ENCODE data around the gene MACROD2. TPM values are rescaled to one million over a fixed set of nuclear protein-coding genes. Genes with fewer than 3 reads are reported as not detected.
"Not testable (repeated sequence)": the region's sequence is repeated elsewhere in the genome, so short reads cannot be mapped to it uniquely, and the experiment has no call there.

The MACROD2 gene
- polyA plus RNA-seq, 1 donor: 2.7 TPM

- no peak for DNase-seq (ENCODE audit: low read depth)
These were observed 955.8 kb downstream of the MACROD2 start for GRCh38 chr20:14951105-14951504.

- no peak for DNase-seq (ENCODE audit: low read depth)
These were observed 956.5 kb downstream of the MACROD2 start for GRCh38 chr20:14951707-14952418.

- DNase-seq (ENCODE audit: low read depth): no peak
These were observed 958.4 kb downstream of the MACROD2 start for GRCh38 chr20:14953736-14954135.

- DNase-seq (ENCODE audit: low read depth): no peak
These were observed 960.1 kb downstream of the MACROD2 start for GRCh38 chr20:14955399-14955798.

GRCh38 chr20:14956026-14956425 is 960.7 kb downstream of the MACROD2 start:
- no peak for DNase-seq (ENCODE audit: low read depth)

- no peak for DNase-seq (ENCODE audit: low read depth)
These were observed 961.2 kb downstream of the MACROD2 start for GRCh38 chr20:14956538-14956937.

- no peak for DNase-seq (ENCODE audit: low read depth)
These were observed 962.1 kb downstream of the MACROD2 start for GRCh38 chr20:14957402-14957801.

- no peak for DNase-seq (ENCODE audit: low read depth)
These were observed 963.3 kb downstream of the MACROD2 start for GRCh38 chr20:14958626-14959025.

GRCh38 chr20:14959506-14960475 is 964.5 kb downstream of the MACROD2 start:
- DNase-seq (ENCODE audit: low read depth): peak; percentile 9

- no peak for DNase-seq (ENCODE audit: low read depth)
These were observed 965.5 kb downstream of the MACROD2 start for GRCh38 chr20:14960831-14961230.

- DNase-seq (ENCODE audit: low read depth): no peak
These were observed 967.9 kb downstream of the MACROD2 start for GRCh38 chr20:14963262-14963663.

GRCh38 chr20:14966203-14966602 is 970.9 kb downstream of the MACROD2 start:
- no peak for DNase-seq (ENCODE audit: low read depth)

GRCh38 chr20:14966808-14967207 is 971.5 kb downstream of the MACROD2 start:
- no peak for DNase-seq (ENCODE audit: low read depth)

GRCh38 chr20:14972256-14972655 is 976.9 kb downstream of the MACROD2 start:
- no peak for DNase-seq (ENCODE audit: low read depth)

GRCh38 chr20:14972690-14973089 is 977.4 kb downstream of the MACROD2 start:
- no peak for DNase-seq (ENCODE audit: low read depth)

- no peak for DNase-seq (ENCODE audit: low read depth)
These were observed 984.2 kb downstream of the MACROD2 start for GRCh38 chr20:14979453-14979986.

GRCh38 chr20:14981486-14981885 is 986.2 kb downstream of the MACROD2 start:
- DNase-seq (ENCODE audit: low read depth): not testable (repeated sequence)

GRCh38 chr20:14982324-14982723 is 987.0 kb downstream of the MACROD2 start:
- DNase-seq (ENCODE audit: low read depth): not testable (repeated sequence)

- no peak for DNase-seq (ENCODE audit: low read depth)
These were observed 989.0 kb downstream of the MACROD2 start for GRCh38 chr20:14984305-14984704.

GRCh38 chr20:14984768-14985622 is 989.7 kb downstream of the MACROD2 start:
- DNase-seq (ENCODE audit: low read depth): no peak

GRCh38 chr20:14986026-14986655 is 990.8 kb downstream of the MACROD2 start:
- DNase-seq (ENCODE audit: low read depth): no peak
